Measurements from ENCODE around the gene MSH5.
A peak's percentile ranks its signal among the peaks of the same experiment; 100 is the strongest.
"Not testable (repeated sequence)": the region's sequence is repeated elsewhere in the genome, so short reads cannot be mapped to it uniquely, and the experiment has no call there.

MSH5 gene

DNA sequence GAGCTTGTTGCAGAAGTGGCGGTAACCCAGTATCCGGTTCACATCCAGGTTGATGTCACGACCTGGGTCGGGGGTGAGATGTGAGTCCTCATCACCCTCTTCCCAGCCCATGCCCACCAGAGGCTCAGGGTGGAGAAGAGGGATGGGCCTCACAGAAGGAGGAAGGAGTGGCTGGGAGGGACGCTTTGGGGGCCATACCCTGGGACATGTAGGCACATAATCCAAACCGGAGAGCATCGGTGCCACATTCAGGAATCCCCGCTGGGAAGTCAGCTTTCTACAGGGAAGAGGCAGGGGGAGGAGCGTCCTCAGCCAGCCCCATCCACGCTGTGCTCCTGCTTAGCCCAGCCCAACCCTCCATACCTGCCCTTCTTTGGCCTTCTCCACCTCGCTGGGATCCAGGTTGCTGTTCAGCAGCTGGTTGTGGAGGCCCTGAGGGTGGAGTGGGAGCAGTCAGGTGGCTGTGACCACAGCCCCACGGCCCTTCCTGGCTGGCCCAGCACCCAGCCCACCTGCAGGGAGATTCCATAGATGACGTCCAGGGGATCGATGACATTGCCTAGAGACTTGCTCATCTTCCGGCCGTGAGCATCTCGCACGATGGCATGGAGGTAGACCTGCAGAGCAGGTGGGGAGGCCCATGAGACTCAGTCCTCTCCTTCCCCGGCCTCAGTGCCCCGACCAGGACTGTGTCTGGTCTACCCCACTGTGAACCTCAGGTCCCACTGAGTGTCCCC, 40.9 kb downstream of the MSH5 start:
- DNase-seq = no peak

DNA sequence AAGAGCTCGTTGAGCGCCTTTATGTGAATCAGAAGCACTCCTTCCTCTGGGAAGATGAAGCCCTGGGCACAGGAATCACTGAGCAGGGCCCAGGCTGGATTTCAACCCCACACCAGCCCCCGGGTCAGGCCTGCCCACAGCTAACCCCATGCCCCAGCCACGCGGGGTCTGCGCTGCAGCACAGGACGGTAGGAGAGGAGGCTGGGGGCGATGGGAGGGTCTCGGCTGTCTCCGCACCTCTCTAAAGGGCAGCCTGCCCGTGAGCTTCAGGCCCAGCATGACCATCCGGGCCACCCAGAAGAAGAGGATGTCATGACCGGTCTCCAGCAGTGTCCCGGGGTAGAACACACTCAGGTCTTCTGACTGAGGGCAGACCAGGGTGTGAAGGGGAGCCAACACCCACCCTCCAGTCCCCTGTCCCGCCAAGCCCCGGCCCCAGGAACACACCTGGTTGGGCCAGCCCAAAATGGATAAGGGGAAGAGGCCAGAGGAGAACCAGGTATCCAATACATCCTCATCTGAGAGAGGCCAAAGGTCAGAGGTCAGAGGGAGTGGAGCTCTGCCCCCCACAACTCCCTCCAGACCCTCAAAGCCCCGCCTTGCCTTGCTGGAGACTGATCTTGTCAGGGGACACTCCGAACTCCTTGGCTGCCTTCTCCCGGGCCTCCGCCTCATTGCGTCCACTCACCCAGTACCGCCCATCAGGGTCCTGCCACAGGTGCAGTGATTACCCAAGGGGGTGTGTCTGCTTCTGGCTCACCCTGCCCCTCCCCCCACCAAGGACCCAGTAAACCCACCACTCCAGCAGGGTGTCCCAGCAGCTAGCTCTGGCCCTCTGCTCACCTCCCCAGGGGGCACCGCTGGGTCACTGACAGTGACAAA, 41.7 kb downstream of the MSH5 start:
- no peak for DNase-seq

- no peak for DNase-seq
Measured at GRCh38 chr6:31782126-31782855, 42.5 kb downstream of the MSH5 start.

- DNase-seq = no peak
Measured at GRCh38 chr6:31784098-31784925, 44.5 kb downstream of the MSH5 start.

DNA sequence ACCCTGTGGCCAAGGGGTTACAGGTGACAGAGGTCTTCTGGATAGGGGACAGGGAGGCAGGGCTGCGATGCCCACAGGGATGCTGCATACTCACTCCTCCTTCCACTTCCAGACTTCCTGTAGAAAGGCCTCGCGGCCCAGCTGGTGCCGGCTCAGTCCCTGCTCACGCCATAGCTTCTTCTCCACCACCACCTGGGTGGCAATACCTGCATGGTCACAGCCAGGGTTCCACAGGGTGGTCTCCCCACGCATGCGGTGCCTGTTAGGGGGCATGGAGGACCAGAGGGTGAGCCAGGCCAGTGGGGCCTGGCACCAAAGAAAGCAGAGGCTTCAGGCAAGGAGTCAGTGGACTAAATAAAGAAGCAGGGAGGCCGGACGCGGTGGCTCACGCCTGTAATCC, 45.7 kb downstream of the MSH5 start:
- no peak for DNase-seq

GRCh38 chr6:31791324-31792089, 51.7 kb downstream of the MSH5 start:
- no peak for DNase-seq

- no peak for DNase-seq
Measured at GRCh38 chr6:31792090-31792374, 52.2 kb downstream of the MSH5 start.

GRCh38 chr6:31792761-31793171, 53.0 kb downstream of the MSH5 start:
- DNase-seq = no peak

GRCh38 chr6:31793927-31794245, 54.1 kb downstream of the MSH5 start:
- not testable (repeated sequence) for DNase-seq

GRCh38 chr6:31794294-31794865, 54.6 kb downstream of the MSH5 start:
- DNase-seq = no peak

DNA sequence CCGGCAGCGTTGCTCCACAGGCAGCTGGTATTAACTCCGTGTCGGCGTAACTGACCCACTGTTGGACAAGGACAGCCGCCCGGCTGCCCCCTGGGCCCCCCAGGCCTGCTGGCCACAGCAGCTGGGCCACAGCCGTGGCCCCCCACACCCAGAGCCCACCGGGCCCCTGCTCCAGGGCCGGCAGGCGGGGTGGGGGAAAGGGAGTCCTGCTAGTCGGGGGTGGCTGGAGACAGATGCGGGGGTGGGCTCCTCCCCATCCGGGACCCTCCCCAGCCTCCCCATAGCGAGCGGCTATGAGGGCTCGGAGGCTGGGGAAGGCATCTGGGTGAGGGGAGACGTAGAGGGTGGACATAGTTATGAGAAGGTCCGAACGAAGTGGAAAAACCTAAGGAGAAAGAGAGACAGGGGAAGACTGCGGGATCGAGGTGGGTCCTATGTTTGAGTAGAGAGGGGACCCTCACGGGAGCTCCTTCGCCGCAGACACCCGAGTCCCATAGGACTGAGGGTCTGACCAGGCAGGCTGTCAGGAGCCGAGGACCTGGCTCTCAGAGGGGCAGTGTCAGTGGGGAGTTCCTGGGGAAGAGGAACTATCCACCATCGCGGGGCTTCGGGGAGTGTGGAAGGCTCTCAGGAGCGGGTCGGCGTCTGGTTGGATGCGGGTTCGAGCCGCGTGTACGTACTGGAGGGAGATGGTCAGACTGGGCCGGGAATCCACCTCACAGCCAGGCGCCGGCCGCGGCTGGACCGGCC, 55.2 kb downstream of the MSH5 start:
- no peak for DNase-seq

DNA sequence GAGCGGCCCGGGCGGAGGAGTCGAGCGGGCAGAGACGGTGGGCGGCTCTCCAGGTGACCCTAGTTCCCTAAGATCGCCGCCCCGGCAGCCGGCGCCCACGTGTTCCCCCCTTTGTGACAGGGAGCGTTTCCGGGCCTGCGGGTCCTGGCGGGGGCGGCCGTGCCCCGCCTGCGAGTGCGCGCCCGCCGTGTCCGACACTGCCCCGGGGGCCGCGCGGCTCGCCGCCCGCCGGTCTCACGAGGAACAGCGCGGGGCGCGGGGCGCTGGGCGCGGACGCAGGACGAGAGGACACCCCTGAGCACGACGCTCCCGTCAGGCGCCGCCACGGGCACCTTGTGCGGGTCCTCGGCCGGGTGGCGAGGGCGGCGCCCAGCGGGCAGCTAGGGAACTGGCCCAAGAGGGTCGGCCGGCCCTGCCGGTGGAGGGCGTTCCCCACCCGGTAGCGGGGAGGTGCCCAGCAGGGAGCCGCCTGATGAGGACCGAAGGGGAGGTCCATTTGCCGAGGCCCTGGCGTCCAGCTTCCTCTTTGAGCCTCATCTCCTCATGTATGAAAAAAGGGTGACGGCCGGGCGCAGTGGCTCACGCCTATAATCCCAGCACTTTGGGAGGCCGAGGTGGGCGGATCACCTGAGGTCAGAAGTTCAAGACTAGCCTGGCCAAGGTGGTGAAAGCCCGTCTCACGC, 56.0 kb downstream of the MSH5 start, which contains the start of gene VARS1:
TSS of gene VARS1 (minus strand) at position 137 of the 683 bp plus-strand sequence. CDS start 535 bp downstream, outside the sequence.
- peak; percentile 31 to 81 for DNase-seq

- DNase-seq = no peak
Measured at GRCh38 chr6:31796993-31797385, 57.2 kb downstream of the MSH5 start.

GRCh38 chr6:31797588-31797987, 57.8 kb downstream of the MSH5 start:
- DNase-seq = no peak

GRCh38 chr6:31799781-31800180, 60.0 kb downstream of the MSH5 start:
- DNase-seq = no peak

GRCh38 chr6:31801031-31801927, 61.5 kb downstream of the MSH5 start:
- not testable (repeated sequence) for DNase-seq

DNA sequence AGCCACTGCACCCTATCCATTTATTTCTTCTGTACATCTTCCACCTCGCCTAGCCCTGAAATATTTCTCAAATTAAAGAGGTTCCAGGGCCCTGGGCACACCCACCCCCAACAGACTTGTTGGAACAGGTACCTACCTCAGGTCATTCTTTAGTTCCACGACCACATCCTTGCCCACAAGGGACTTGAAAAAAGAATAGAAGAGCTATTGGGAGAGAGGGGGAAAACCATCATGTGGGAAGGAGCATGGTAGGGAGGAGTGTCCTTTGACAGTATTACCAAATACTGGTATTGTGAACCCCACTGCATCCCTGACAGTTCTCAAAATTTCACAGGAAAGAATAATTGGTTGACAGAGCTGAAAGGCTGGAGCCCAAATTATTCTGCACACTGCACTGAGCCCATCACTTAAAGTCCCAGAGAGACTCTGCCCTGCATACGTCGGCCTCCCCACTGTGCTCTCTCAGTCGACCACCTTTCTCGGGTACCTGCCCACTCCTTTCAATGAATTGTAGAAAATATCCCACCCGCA, 66.2 kb downstream of the MSH5 start:
- no peak for DNase-seq

- peak; percentile 94 to 95 for DNase-seq
Measured at GRCh38 chr6:31806470-31807272, 66.9 kb downstream of the MSH5 start, which contains the start of gene LSM2. Gene LSM2, minus strand, starts transcription at chr6:31806966. Its CDS starts 209 bp downstream, at chr6:31806757.
